Measurements from ENCODE around the gene MYO5A. TPM values are rescaled to one million over a fixed set of nuclear protein-coding genes. Genes with fewer than 3 reads are reported as not detected.

Gene MYO5A
- total RNA-seq, 2 experiments from 2014 or later: 30.3 to 43.2 TPM

DNA sequence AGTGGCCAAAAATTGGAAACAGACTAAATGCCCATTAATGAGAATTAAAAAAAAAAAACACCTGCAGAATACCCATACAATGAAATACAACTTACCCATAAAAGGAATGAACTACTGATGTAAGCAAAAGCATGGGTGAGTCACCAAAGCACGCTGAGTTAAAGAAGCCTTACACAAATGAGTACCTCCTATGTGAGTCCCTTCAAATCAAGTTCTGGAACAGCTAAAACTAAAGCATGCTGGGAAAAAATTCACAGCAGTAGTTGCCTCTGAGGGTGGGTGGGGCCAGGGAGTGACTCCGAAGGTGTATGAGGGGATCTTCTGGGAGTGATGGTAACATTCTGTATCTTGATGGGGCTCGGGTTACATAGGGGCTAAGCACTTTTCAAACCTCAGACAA, 244.5 kb downstream of the MYO5A start:
- Mint-ChIP-seq H3K4me1 (peaks cover under 1% of the 10 kb centered on the region), H3K36me3 (no peaks in the 10 kb centered on the region), H3K27ac (no peak overlapping the region), H3K9me3 (ENCODE audit: low read depth) (no peaks in the 10 kb centered on the region), H3K4me3 (no peak overlapping the region), H3K27me3 (peaks cover 3% of the 10 kb centered on the region)
- CTCF ChIA-PET: no interaction called here
- no peak for ATAC-seq
- peak; percentile 37 for DNase-seq

GRCh38 chr15:52283281-52283680, 245.4 kb downstream of the MYO5A start:
- DNase-seq (peak; percentile 16), ATAC-seq (no peak)
- Mint-ChIP-seq H3K4me3 (no peak overlapping the region), H3K27me3 (peaks cover 3% of the 10 kb centered on the region), H3K36me3 (no peaks in the 10 kb centered on the region), H3K4me1 (no peaks in the 10 kb centered on the region), H3K27ac (no peak overlapping the region), H3K9me3 (ENCODE audit: low read depth) (no peaks in the 10 kb centered on the region)
- CTCF ChIA-PET: no interaction called here

DNA sequence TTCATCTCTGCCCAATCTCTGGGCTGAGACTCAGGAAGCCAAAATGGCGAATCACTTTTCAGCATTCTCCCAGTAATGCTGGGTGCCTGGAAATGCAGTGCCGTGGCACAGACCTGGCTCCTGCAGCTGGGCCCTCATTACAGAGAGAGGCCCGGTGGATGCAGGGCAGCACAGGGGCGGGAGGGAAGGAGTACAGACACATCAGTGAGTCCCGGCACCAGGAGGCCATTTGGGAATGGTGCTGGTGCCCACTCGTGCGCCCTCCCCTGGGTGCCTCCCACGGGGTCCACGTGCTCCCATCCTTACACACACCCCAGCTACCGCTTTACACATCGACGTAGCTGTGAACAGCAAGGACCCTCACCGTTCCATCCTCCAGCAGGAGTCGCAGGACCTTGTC, 246.3 kb downstream of the MYO5A start:
- H3K27me3 Mint-ChIP-seq: peaks cover 3% of the 10 kb centered on the region
- CTCF ChIA-PET: no interaction called here
- no peaks in the 10 kb centered on the region for H3K4me1 Mint-ChIP-seq
- H3K9me3 Mint-ChIP-seq (ENCODE audit: low read depth): no peaks in the 10 kb centered on the region
- no peak overlapping the region for H3K4me3 Mint-ChIP-seq
- no peak for ATAC-seq
- no peak overlapping the region for H3K27ac Mint-ChIP-seq
- H3K36me3 Mint-ChIP-seq: no peaks in the 10 kb centered on the region
- DNase-seq: peak; percentile 28

DNA sequence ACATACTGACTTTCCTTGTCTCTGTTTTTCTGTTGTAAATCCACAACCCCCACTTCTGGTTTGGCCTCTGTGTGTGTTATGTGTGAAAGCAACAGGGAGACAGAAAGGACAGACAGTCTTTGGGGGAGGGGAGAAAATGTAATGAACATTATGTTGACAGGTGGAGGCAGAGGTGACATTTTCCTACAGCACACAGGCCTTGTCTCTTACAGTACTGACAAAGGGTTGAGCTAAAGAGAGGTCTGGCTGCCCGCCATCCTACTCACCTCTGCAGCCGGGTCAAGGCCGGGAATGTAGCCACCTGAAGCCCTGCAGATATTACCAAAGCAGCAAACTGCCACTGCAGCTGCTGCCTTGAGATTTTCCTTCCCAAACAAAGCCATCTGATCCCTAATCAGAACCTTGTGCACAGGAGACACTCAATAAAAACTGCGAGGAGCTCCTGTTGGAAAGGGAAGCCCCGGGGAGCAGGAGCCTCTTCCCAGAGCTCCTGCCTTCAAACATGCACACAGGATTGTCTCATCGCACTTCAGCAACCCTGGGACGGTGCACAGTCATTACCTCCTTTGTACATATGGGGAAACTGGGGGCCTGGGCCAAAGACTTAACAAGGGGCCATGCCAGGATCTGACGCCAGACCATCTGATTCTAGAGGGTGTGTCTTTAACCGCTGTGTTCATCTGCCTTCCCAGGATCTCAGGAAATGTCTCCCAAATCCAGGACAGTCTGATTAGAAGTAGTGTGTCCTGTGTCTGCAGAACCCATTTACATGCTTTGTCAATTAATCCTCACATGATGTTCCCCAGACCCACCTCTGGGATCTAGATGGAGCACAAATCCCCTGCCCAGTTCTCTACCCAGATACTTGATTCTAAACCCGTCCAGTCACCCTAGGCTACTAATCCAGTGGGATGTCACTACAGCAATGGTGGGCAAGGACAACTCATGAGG, 247.3 kb downstream of the MYO5A start:
- H3K36me3 Mint-ChIP-seq: no peaks in the 10 kb centered on the region
- peak; percentile 33 for DNase-seq
- H3K4me1 Mint-ChIP-seq: no peaks in the 10 kb centered on the region
- CTCF ChIA-PET: no interaction called here
- no peak overlapping the region for H3K4me3 Mint-ChIP-seq
- peaks cover 3% of the 10 kb centered on the region for H3K27me3 Mint-ChIP-seq
- H3K27ac Mint-ChIP-seq: no peak overlapping the region
- H3K9me3 Mint-ChIP-seq (ENCODE audit: low read depth): no peaks in the 10 kb centered on the region
- ATAC-seq: no peak

- CTCF ChIA-PET: interaction anchor here (1.3 to 1.8 kb wide), 2 partner anchors 12 to 24 kb away, joined by 3 to 5 read pairs; no protein-coding TSS in a partner anchor
- no peaks in the 10 kb centered on the region for H3K9me3 Mint-ChIP-seq (ENCODE audit: low read depth)
- H3K4me3 Mint-ChIP-seq: no peak overlapping the region
- peaks cover 8% of the 10 kb centered on the region for H3K27me3 Mint-ChIP-seq
- no peak overlapping the region for H3K27ac Mint-ChIP-seq
- no peak for ATAC-seq
- no peaks in the 10 kb centered on the region for H3K36me3 Mint-ChIP-seq
- DNase-seq: peak; percentile 26
- H3K4me1 Mint-ChIP-seq: no peaks in the 10 kb centered on the region
These were observed 248.2 kb downstream of the MYO5A start for GRCh38 chr15:52280326-52281084.

GRCh38 chr15:52278636-52279367, 249.9 kb downstream of the MYO5A start:
- H3K27me3 Mint-ChIP-seq: peaks cover 11% of the 10 kb centered on the region
- no peak overlapping the region for H3K4me3 Mint-ChIP-seq
- no peaks in the 10 kb centered on the region for H3K4me1 Mint-ChIP-seq
- H3K9me3 Mint-ChIP-seq (ENCODE audit: low read depth): no peaks in the 10 kb centered on the region
- H3K27ac Mint-ChIP-seq: no peak overlapping the region
- peak; percentile 30 for DNase-seq
- no peaks in the 10 kb centered on the region for H3K36me3 Mint-ChIP-seq
- CTCF ChIA-PET: interaction anchor here (1.6 to 2.8 kb wide), 3 partner anchors 22 to 70 kb away, joined by 5 to 10 read pairs (median 6); no protein-coding TSS in a partner anchor
- ATAC-seq: no peak

- Mint-ChIP-seq H3K27ac (no peak overlapping the region), H3K4me1 (no peaks in the 10 kb centered on the region), H3K27me3 (peaks cover 14% of the 10 kb centered on the region), H3K9me3 (ENCODE audit: low read depth) (no peaks in the 10 kb centered on the region), H3K4me3 (no peak overlapping the region), H3K36me3 (no peaks in the 10 kb centered on the region)
- DNase-seq (no peak), ATAC-seq (no peak)
- CTCF ChIA-PET: interaction anchor here (0.5 to 2.8 kb wide), 5 partner anchors 13 to 456 kb away, joined by 3 to 10 read pairs (median 4); no protein-coding TSS in a partner anchor
These were observed 250.5 kb downstream of the MYO5A start for GRCh38 chr15:52278135-52278534.

DNA sequence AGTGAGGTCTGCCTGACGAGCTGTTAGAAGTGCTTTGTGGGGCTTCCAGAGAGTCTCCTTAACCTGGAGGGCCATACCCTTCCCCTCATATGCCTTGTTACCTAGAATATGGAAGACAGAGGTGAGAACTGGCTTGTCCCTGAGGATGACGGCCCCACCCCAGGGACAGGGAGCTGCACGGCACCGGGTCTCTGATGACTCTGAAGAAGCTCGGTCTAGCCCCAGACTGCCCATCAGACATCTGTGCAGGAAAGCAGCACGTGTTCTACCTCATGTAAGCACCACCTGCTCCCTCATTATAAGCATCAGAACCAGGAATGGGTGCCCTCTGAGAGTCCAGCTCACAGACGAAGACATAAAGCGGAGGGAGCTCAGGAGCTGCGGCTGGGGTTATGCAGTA, 251.1 kb downstream of the MYO5A start:
- CTCF ChIA-PET: interaction anchor here (0.5 to 2.8 kb wide), 5 partner anchors 13 to 457 kb away, joined by 3 to 10 read pairs (median 3); no protein-coding TSS in a partner anchor
- ATAC-seq (no peak), DNase-seq (peak; percentile 23)
- H3K36me3 Mint-ChIP-seq: no peaks in the 10 kb centered on the region
- no peak overlapping the region for H3K4me3 Mint-ChIP-seq
- peaks cover 14% of the 10 kb centered on the region for H3K27me3 Mint-ChIP-seq
- H3K27ac Mint-ChIP-seq: no peak overlapping the region
- no peaks in the 10 kb centered on the region for H3K4me1 Mint-ChIP-seq
- H3K9me3 Mint-ChIP-seq (ENCODE audit: low read depth): no peaks in the 10 kb centered on the region

DNA sequence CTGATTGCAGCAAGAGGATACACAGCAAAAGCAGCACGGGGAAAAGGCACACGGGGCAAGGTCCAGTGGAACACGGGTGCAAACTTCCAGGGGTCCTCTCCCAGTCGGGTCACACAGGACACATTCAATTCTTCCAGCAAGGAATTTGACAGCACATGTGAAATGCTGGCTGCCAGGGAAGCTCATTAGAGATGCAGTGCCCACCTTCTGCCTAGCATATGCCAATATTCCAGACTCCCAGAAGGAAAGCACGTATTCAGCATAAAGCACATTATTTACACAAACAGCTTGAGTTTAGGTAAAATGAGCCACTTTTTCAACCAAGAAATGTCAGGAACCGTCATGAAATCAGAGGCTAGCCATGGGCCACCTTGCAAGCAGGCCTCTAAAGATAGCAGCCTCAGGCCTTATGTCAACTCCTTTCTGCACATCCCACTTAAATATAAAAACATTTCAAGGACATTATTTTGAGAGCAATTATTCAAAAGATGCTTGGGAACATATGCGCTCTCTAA, 252.4 kb downstream of the MYO5A start:
- ATAC-seq (no peak), DNase-seq (peak; percentile 31)
- peaks cover 14% of the 10 kb centered on the region for H3K27me3 Mint-ChIP-seq
- no peaks in the 10 kb centered on the region for H3K4me1 Mint-ChIP-seq
- H3K9me3 Mint-ChIP-seq (ENCODE audit: low read depth): no peaks in the 10 kb centered on the region
- CTCF ChIA-PET: interaction anchor here (2.8 kb wide), 1 partner anchor 20 kb away, joined by 10 read pairs; no protein-coding TSS in a partner anchor
- no peak overlapping the region for H3K4me3 Mint-ChIP-seq
- H3K36me3 Mint-ChIP-seq: no peaks in the 10 kb centered on the region
- H3K27ac Mint-ChIP-seq: no peak overlapping the region

DNA sequence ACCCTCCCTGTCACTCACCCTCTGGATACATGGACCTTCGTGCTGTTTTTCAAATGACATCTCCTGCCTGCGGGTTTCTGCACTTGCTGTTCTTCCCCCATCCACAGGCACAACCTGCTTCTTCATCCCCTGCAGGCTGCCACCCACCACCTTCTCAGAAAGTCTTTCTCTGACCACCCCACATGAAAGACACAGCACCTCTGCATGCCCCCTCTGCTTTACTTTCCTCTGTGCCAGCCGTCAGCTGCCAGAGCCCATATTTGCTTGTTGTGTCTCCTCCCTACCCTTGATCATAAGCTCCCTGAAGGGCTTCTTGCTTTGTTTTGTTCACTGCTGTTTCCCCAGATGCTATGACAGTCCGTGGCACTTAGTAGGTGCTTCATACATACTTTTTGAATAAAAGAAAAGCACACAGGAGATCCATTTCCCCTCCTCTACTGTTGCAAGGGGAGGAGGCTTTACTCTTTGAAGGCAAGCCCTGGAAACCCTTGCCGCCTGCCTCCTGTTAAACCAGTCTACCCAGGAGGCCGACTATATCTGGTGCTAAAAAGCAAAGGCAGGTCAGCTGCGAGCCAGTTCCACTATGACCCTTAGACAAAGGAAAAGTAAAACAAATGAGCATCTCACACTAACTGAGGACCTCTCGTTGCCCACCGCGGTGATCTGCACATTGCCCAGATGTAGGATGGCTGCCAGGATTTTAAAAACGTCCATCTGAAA, 265.0 kb downstream of the MYO5A start:
- CTCF ChIA-PET: interaction anchor here (1.2 kb wide), 1 partner anchor 67 kb away, joined by 3 read pairs; no protein-coding TSS in a partner anchor
- DNase-seq: no peak
- H3K9me3 Mint-ChIP-seq (ENCODE audit: low read depth): no peaks in the 10 kb centered on the region

DNA sequence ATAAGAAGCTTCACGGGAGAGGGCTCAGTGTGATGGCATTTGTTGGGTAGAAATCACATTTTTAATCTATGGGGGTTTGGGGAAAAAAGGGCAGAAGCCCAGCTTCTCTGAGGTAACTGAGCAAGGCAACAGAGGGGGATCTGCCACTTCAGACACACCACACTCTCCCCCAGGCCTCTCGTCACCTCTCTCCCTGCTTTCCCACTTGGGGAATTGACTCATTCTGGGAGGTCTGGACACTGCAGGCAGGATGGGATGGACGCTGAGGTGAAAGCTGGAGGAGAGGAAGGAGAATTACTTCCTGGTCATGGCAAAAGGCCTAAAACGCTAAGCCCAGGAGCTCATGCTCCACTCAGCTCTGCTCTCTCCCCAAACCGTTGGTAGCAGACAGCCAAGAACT, 266.3 kb downstream of the MYO5A start:
- Mint-ChIP-seq H3K27ac (peak overlapping the region; percentile 92), H3K27me3 (no peaks in the 10 kb centered on the region), H3K9me3 (ENCODE audit: low read depth) (no peaks in the 10 kb centered on the region), H3K36me3 (peaks cover 11% of the 10 kb centered on the region), H3K4me1 (peaks cover 36% of the 10 kb centered on the region), H3K4me3 (peak overlapping the region; percentile 31)
- CTCF ChIA-PET: interaction anchor here (0.6 to 9.5 kb wide), 17 partner anchors 9 to 470 kb away, joined by 3 to 131 read pairs (median 3); no protein-coding TSS in a partner anchor
- ATAC-seq: no peak
- no peak for DNase-seq

More for the DNA sequence above, 265.0 kb downstream of the MYO5A start:
- ATAC-seq: no peak
- H3K27ac Mint-ChIP-seq: peak overlapping the region; percentile 92
- peaks cover 11% of the 10 kb centered on the region for H3K36me3 Mint-ChIP-seq
- no peaks in the 10 kb centered on the region for H3K27me3 Mint-ChIP-seq
- no peak overlapping the region for H3K4me3 Mint-ChIP-seq
- peaks cover 34% of the 10 kb centered on the region for H3K4me1 Mint-ChIP-seq

Data from activated CD8-positive, alpha-beta memory T cell treated with anti-CD3 and anti-CD28 coated beads, Interleukin-2, amount 10 ng/mL, durations not matched to agents 7 days and 5 days (primary cell).